Tibial nerve (tissue), 4 donors: ENCODE results near the gene PRMT1. TPM values are rescaled to one million over a fixed set of nuclear protein-coding genes. Genes with fewer than 3 reads are reported as not detected.

ENCODE experiments used
- DNase-seq, 2 donors: peaks; one replicate each; pipeline ENCODE4 v3.0.0-alpha.2; 2019; ENCODE audit warnings: low spot score in 2 of 2
- H3K27ac ChIP-seq, 4 donors: fragments of 200-600 bp; sonication (generic) in 3 of 4; one replicate each; pipeline ENCODE4 v1.5.1; 2017 to 2019; ENCODE audit warnings: mild to moderate bottlenecking in 1 of 4
- H3K27me3 ChIP-seq, 2 donors: fragments of 200-600 bp; sonication (generic) in 1 of 2; one replicate each; pipeline versions ENCODE4 v1.5.1 to v1.6.0; 2017 to 2019
- H3K36me3 ChIP-seq, 3 donors: fragments of 200-600 bp; sonication (generic); one replicate each; pipeline ENCODE4 v1.5.1; 2018 to 2019
- H3K4me1 ChIP-seq, 4 donors: fragments of 200-600 bp; sonication (generic) in 3 of 4; one replicate each; pipeline ENCODE4 v1.5.1; 2017 to 2019
- H3K4me3 ChIP-seq, 4 donors: fragments of 200-600 bp; sonication (generic) in 3 of 4; one replicate each; pipeline ENCODE4 v1.5.1; 2017 to 2019; ENCODE audit warnings: mild to moderate bottlenecking in 1 of 4, moderate library complexity in 1 of 4
- H3K9me3 ChIP-seq, 4 donors: fragments of 200-600 bp; sonication (generic) in 3 of 4; one replicate each; pipeline ENCODE4 v1.5.1; 2017 to 2019
- CTCF ChIP-seq, 5 experiments: fragments of 200-600 bp in 3 of 5; fragments of 450-650 bp in 2 of 5; sonication (generic) in 3 of 5; IDR thresholded peaks; one replicate each; pipeline ENCODE4 v1.5.1; 2016 to 2019; ENCODE audit warnings: antibody characterized with exemption in 5 of 5, mild to moderate bottlenecking in 3 of 5, moderate library complexity in 2 of 5
- EP300 ChIP-seq, 2 donors: sonication (generic); formaldehyde crosslinking; IDR thresholded peaks; one replicate each; pipeline ENCODE4 v1.6.1; 2017; ENCODE audit warnings: antibody characterized with exemption in 2 of 2, mild to moderate bottlenecking in 1 of 2
- POLR2A ChIP-seq, 2 donors: fragments of 450-650 bp; IDR thresholded peaks; one replicate each; pipeline ENCODE4 v1.6.1; 2017; ENCODE audit warnings: antibody characterized with exemption in 2 of 2, mild to moderate bottlenecking in 2 of 2, moderate library complexity in 2 of 2
- WGBS, 2 donors: methylation state at CpG; one replicate each; pipeline ENCODE4 v1.1.5; 2018; 5-methylcytosine and 5-hydroxymethylcytosine counted together
- total RNA-seq, 4 donors: library from RNA; depleted of rRNA; stranded (reverse); fragments of >200 nt; gene quantifications; one replicate each; pipeline ENCODE4 v1.1.0, GENCODE V29; 2016

The PRMT1 gene
- total RNA-seq, 4 donors from 2014 or later: 106 to 147 (median 132) TPM

DNA sequence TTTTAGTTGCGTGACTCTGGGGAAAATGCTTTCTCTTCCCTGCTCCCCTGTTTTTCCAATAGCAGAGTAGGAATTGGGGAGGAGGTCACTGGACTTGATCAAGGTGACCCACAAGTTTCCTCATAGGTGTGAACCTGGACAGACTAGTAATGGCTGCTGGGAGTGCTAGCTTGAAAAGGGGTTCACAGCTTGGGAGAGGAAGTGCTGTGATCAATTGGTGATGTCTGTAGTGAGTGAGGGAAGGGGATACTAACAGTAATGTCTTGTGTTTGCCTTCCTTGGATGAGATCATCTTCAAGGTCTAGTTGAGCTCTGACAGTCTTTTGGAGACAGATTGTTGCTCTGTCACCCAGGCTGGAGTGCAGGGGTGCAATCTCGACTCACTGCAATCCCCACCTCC lies 9.6 kb upstream of the PRMT1 start:
- H3K27ac ChIP-seq: no peak overlapping the region
- peaks cover 0 to 42% (median 17%) of the 10 kb centered on the region in 4 donors for H3K4me1 ChIP-seq
- H3K27me3 ChIP-seq: no peaks in the 10 kb centered on the region
- no peak overlapping the region for H3K4me3 ChIP-seq
- H3K36me3 ChIP-seq: peaks cover 0 to 39% (median 4%) of the 10 kb centered on the region in 3 donors
- DNase-seq: no peak
- 73 to 85% methylated on average over 2 of the region's 2 CpGs for WGBS, 2 donors
- H3K9me3 ChIP-seq: no peaks in the 10 kb centered on the region
- TF ChIP-seq EP300 (IDR thresholded peaks at IDR 0.05) (no peak), POLR2A (IDR thresholded peaks at IDR 0.05) (no peak), CTCF (IDR thresholded peaks at IDR 0.05) (no peak)

DNA sequence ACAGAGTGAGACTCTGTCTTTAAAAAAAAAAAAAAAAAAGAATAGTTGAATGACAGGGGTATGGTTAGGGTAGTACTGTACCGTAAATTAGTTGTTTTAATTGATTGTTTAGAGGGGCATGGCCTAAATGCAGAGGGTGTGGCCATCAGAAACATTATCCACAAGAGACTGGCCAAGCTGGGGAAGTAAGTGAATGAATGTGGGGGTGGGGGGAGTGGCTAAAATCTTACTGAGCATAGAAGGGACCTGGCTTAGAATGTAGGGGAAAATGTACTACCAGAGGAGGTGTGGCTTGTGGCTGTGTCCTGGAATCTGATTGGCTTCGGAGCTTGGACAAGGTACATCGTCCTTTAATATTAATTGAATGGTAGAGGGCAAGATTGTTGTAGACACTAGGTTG lies 7.6 kb upstream of the PRMT1 start:
- TF ChIP-seq POLR2A (IDR thresholded peaks at IDR 0.05) (no peak), EP300 (IDR thresholded peaks at IDR 0.05) (no peak), CTCF (IDR thresholded peaks at IDR 0.05) (no peak)
- Histone ChIP-seq H3K4me1 (peaks cover 0 to 29% (median 8%) of the 10 kb centered on the region in 4 donors), H3K4me3 (no peak overlapping the region), H3K9me3 (no peaks in the 10 kb centered on the region), H3K27me3 (no peaks in the 10 kb centered on the region), H3K36me3 (peaks cover 0 to 33% (median 0%) of the 10 kb centered on the region in 3 donors), H3K27ac (no peak overlapping the region)
- DNase-seq: no peak
- WGBS, 2 donors: 83 to 85% methylated on average over 3 of the region's 3 CpGs

DNA sequence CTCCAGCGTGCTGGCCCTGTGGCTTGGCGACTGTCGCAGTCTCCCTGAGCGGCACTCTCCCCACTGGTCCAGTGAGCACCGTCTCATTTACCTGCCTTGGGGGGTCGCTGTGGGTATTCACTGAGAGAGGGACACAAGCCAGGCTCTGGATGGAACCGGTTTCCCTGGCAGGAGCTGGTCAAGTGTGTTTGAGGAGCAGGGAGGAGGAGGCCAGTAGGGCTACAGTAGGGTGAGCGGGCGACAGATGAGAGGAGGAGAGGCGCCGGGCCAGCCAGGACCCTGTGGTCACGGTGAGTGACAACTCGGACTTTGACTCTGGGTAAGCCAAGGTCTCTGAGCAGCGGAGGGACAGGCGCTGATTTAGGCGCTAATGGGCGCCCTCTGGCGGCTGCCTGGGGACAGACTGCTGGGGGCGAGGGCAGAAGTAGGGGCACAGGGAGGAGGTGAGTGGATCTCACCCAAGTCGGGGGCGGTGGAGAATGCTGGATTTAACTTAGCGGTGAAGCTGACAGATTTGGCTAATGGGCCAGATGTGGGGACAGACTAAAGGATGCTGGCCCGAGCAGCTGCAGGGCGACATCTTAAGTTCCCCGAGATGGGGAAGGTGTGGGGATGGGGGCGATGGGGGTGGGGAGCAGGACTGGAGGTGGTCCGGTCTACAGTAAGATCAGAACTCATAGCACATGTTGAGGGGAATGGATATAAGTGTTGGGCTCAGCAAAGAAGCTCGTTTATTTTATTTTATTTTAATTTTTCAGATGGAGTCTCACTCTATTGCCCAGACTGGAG lies 4.7 kb upstream of the PRMT1 start:
- TF ChIP-seq POLR2A (IDR thresholded peaks at IDR 0.05) (no peak), EP300 (IDR thresholded peaks at IDR 0.05) (no peak), CTCF (IDR thresholded peaks at IDR 0.05) (peak; percentile 83 to 97 (median 90))
- WGBS, 2 donors: 22 to 24% methylated on average over 28 of the region's 28 CpGs
- peak overlapping the region in 1 of 4 donors; percentile 9 for H3K4me3 ChIP-seq
- no peaks in the 10 kb centered on the region for H3K27me3 ChIP-seq
- DNase-seq: peak; percentile 40 to 61
- no peaks in the 10 kb centered on the region for H3K9me3 ChIP-seq
- peaks cover 0 to 33% (median 0%) of the 10 kb centered on the region in 3 donors for H3K36me3 ChIP-seq
- H3K4me1 ChIP-seq: peaks cover 0 to 23% (median 3%) of the 10 kb centered on the region in 4 donors
- peak overlapping the region in 3 of 4 donors; percentile 60 to 77 (median 64) for H3K27ac ChIP-seq

DNA sequence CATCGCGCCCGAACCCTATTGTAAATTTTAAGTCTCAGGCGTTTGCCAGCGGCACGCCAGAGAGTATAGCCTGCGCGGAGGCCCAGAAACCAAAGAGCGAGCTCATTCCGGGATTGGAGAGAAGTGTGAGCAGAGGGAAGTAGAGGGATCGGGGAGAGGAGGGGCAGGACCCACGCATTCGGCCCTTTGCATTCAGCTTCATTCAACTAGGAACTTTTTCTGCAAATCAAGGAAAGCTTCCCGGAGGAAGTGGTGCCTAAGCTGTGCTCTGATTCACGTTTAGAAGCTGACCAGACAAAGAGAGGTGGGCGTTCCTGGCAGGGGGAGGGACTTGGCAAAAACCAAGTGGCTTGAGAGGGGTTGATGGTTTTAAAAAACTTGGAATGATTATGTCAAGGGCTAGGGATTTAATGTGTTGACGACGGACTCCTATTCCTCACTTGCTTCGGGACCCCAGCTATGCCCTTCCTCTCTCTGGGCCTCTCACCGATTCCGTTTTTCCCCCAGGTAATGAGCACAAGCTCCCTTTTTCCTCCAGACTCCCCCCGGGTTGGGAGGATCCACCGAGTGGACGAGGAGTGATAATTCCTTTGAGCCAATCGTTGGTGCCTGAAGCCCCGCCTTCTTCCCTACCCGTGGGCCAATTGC lies 811 bp upstream of the PRMT1 start:
- WGBS, 2 donors: 1 to 4% methylated on average over 27 of the region's 27 CpGs
- no peaks in the 10 kb centered on the region for H3K9me3 ChIP-seq
- peaks cover 0 to 9% (median 0%) of the 10 kb centered on the region in 3 donors for H3K36me3 ChIP-seq
- H3K27me3 ChIP-seq: no peaks in the 10 kb centered on the region
- H3K4me3 ChIP-seq: peak overlapping the region; percentile 5 to 47 (median 36)
- peak overlapping the region; percentile 83 to 97 (median 96) for H3K27ac ChIP-seq
- peak; percentile 72 to 81 for TF ChIP-seq EP300 (IDR thresholded peaks at IDR 0.05)
- TF ChIP-seq CTCF (IDR thresholded peaks at IDR 0.05): no peak
- H3K4me1 ChIP-seq: peaks cover 0 to 61% (median 28%) of the 10 kb centered on the region in 4 donors
- DNase-seq: peak; percentile 69 to 78

DNA sequence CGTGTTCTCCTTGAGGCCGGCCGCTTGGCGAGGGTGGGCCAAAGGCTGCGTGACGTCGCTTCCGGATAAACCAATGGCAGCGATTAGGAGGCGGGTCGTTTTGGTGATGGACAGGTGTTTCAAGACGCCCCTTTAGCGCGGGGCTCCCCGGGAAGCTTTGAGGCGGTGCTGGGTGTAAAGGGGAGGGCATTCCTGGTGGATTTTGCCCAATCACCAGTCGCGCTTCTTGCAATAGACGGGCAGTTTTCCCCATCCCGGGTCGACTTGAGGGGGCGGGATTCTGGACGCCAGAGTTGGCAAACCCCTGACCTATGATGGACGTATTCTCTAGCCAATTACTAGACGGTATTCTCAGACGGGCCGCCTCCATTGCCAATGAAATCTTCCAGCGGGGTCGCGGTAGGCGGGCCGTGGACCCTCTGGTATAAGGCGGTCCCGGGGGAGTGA lies 264 bp upstream of the PRMT1 start:
- Histone ChIP-seq H3K27me3 (no peaks in the 10 kb centered on the region), H3K9me3 (no peaks in the 10 kb centered on the region), H3K4me1 (peaks cover 0 to 60% (median 28%) of the 10 kb centered on the region in 4 donors), H3K36me3 (peaks cover 0 to 10% (median 3%) of the 10 kb centered on the region in 3 donors), H3K4me3 (peak overlapping the region; percentile 66 to 100 (median 92)), H3K27ac (peak overlapping the region; percentile 95 to 97 (median 97))
- 0 to 1% methylated on average over 17 to 31 of the region's 34 CpGs for WGBS, 2 donors
- TF ChIP-seq CTCF (IDR thresholded peaks at IDR 0.05) (peak in 1 of 5 experiments; percentile 34), EP300 (IDR thresholded peaks at IDR 0.05) (no peak)
- DNase-seq: peak; percentile 100
